Effector CD4-positive, alpha-beta T cell (primary cell): ENCODE results near the gene ST3GAL2.
"Not testable (repeated sequence)": the region's sequence is repeated elsewhere in the genome, so short reads cannot be mapped to it uniquely, and the experiment has no call there.

Experiments used
- DNase-seq: peaks from one replicate; pipeline ENCODE4 v3.0.0-alpha.2; 2020

Gene ST3GAL2

GRCh38 chr16:70380919-70381603 is 57.8 kb downstream of the ST3GAL2 start:
- peak; percentile 94 for DNase-seq

DNA sequence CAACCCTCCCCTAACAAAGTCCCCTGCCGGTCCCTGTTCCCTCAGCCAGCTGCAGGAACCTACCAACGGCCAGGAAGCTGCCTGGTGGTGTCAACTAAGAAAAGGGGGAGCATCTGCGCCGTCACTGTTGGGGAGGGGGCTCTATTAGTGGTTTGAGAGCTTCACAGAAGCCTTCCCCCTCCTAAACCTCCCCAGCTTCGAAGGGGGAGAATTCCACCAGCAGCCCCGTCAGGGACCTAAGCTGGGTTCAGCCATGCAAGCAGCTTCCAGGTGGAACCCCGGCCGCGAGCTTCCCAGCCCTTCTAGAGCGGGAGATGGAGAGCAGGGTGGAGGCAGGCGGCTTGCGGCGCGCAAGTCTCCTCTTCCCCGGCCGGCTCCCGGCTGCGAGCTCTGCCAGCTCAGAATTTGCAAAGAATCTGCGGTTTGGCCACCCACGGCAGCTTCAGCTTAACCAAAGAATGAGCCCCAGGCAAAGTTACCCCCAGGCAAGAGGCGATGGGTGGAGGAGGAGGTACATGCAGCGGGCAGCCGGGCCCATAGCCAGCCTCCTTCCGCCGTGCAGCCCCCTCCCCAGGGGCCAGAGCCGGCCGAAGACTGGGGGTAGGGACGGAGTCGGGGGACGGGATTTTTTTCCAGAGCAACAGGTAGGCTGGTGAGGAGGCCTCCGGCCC is 58.5 kb downstream of the ST3GAL2 start:
- peak; percentile 31 for DNase-seq

GRCh38 chr16:70378869-70379493 is 59.9 kb downstream of the ST3GAL2 start:
- DNase-seq, result no peak

DNA sequence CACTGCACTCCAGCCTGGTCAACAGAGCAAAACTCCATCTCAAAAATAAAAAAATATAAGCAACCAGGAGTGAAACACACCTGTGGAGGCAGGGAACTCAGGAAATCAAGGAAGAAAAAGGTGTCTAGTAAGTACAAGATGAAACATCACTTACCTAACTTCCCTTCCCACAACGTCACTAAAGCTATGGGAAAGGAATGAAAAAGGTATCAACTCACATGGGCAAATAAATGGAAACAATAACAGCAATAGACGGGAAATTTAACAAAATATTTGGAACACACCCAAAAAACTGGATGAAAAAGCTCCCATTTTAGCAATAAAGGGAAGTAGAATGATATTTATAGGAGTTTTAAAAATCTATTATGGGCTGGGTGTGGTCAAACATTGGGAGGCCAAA is 61.1 kb downstream of the ST3GAL2 start:
- no peak for DNase-seq

GRCh38 chr16:70375636-70376611 is 63.0 kb downstream of the ST3GAL2 start:
- no peak for DNase-seq

DNA sequence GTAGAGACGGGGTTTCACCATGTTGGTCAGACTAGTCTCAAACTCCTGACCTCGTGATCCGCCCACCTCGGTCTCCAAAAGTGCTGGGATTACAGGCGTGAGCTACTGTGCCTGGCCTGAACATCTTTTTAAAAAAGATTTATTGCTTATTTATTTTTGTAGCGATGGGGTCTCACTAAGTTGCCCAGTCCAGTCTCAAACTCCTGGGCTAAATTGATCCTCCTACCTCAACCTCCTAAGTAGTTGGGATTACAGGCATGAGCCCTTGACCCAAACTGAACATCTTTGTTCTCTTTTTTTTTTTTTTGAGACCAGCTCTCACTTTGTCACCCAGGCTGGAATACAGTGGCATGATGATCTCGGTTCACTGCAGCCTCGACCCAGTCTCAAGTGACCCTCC is 64.7 kb downstream of the ST3GAL2 start:
- no peak for DNase-seq

DNA sequence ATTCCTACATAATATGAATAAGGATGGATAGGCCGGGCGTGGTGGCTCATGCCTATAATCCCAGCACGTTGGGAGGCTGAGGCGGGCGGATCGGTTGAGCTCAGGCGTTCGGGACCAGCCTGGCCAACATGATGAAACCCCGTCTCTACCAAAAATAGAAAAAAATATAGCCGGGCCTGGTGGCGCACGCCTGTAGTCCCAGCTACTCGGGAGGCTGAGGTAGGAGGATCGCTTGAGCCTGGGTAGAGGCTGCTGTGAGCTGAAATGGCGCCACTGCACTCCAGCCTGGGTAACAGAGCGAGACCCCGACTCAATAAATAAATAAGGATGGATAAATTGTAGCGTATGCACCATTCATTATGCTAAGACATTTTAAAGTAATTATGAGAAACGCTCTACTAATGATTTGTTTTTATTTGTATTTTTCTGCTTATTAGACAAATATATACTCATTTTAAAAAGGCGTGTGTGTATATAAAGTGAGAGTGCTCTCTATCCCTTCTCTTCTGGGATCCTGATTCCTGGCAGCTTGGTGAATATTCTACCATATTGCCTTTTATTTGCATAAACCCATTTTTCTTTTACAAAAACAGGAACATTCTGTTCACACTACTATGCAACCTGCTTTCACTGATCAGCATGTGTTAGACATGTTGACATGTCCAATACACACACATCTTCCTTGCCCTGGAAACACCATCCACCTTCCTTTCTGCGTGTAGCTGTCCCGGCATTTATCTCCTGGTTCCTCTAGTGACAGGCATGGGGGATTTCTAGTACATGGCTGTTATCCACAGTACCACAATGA is 65.8 kb downstream of the ST3GAL2 start:
- DNase-seq, result no peak

DNA sequence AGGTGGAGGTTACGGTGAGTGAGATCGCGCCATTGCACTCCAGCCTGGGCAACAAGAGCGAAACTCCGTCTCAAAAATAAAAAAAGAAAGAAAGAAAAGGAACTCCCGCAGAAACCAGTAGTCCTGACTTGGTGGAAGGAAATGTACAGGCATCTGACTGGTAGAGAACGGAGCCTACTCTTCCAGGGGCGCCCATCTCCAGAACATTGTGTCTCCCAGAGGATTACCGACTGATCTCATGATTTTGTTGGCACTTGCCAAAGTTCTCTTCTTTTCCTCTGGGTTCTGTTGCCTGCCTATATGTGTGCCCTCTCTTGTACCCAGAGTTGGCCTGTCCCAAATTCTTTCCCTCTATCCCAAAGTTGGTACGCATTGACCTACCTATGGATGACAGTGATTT is 68.0 kb downstream of the ST3GAL2 start:
- no peak for DNase-seq

DNA sequence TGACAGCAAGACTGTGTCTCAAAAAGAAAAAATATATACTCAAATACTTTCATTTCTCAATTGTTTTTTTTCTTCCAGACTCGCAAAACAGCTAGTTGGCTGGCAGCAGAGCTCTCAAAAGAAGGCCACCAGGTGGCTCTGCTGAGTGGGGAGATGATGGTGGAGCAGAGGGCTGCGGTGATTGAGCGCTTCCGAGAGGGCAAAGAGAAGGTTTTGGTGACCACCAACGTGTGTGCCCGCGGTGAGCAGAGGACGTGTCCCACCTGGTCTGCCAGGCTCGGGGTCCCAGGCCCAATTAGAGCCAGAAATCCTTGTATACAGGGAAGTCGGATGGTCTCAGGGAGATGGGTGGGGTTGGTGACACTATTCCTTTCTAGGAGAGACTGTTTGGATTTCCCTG is 68.8 kb downstream of the ST3GAL2 start:
- DNase-seq, result not testable (repeated sequence)

GRCh38 chr16:70364399-70364798 is 74.5 kb downstream of the ST3GAL2 start:
- DNase-seq, result no peak

- DNase-seq, result no peak
These were observed 79.3 kb downstream of the ST3GAL2 start for GRCh38 chr16:70359552-70359951.

DNA sequence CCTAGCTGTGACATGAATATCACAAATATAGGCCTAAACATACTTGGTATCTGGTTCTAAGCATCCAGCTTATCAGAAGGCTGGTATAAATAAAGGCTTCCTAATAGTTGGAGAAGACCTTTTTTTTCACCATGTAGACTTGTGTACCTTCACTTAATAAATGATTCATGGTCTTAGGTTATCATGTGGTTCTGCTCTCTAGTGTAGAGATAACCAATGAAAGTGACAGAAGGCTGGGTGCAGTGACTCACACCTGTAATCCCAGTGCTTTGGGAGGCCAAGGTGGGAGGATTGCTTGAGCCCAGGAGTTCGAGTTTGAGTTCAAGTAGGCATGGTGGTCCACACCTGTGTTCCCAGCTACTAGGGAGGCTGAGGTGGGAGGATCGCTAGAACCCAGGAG is 89.1 kb downstream of the ST3GAL2 start:
- DNase-seq, result no peak

GRCh38 chr16:70348991-70349390 is 89.9 kb downstream of the ST3GAL2 start:
- DNase-seq, result no peak

- no peak for DNase-seq
These were observed 93.1 kb downstream of the ST3GAL2 start for GRCh38 chr16:70345840-70346239.

DNA sequence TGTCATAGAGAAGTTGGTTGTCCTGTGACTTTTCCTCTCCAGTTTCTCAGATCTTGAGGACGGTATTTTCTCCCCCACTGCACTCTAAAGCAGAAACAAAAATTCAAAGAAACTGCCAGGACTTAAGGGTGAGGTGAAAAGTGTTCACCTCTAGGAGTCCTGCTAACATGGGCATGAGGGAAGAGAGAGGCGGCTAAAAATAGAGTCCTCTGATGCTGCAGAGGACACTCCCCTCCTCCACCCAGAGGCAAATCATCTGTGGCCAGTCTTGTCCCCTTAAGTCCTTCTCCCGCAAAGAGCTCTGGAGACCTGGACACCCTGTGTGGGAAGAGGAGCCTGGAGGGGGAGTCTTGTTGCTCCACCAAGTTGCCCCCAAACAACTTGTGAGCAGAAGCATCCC is 96.9 kb downstream of the ST3GAL2 start:
- DNase-seq, result no peak

DNA sequence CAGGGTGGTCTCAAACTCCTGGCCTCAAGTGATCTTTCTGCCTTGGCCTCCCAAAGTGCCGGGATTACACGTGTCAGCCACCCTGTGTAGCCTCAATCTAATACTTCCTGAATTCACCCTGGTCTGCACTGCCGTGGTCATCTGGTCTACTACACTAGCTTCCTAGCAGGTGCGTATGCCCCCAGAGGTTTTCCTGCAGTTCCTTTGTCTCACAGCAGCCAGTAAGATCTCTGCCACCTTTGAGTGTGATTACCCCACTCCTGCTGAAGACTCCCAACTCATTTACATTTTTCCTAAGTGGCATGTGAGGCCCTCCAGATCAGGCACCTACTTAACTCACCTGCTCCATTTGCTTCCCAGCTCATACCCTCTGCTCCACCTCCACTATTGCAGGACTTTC is 97.3 kb downstream of the ST3GAL2 start:
- DNase-seq, result no peak

DNA sequence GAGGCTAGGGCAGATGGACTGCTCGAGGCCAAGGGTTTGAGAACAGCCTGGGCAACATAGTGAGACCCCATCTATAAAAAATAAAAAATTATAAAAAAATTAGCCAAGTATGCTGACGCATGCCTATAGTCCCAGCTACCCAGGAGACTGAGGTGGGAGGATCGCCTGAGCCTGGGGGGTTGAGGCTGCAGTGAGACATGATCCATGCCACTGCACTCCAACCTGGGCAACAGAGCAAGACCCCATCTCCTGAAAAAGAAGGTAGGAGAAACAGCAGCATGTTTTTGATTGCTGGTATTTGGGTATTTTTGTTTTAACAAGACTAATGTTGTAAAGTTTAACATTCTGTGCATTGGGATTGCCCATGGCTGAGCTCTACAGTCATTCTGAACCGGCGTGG is 101.1 kb downstream of the ST3GAL2 start:
- DNase-seq, result no peak

- not testable (repeated sequence) for DNase-seq
These were observed 106.2 kb downstream of the ST3GAL2 start for GRCh38 chr16:70332728-70333127.

DNA sequence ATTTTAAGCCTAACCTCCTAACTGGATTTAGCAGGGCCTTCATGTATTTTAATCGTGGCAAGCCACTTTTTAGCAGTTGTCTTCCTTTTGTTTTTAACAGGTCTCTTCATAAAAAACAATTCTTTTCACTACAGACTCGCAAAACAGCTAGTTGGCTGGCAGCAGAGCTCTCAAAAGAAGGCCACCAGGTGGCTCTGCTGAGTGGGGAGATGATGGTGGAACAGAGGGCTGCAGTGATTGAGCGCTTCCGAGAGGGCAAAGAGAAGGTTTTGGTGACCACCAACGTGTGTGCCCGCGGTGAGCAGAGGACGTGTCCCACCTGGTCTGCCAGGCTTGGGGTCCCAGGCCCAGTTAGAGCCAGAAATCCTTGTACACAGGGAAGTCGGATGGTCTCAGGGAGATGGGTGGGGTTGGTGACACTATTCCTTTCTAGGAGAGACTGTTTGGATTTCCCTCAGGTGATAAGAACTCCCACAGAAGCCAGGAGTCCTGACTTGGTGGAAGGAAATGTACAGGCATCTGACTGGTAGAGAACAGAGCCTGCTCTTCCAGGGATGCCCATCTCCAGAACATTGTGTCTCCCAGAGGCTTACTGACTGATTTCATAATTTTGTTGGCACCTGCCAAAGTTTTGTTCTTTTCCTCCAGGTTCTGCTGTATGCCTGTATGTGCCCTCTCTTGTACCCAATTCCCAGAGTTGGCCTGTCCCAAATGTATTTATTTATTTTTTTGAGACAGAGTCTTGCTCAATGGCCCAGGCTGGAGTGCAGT is 107.1 kb downstream of the ST3GAL2 start:
- DNase-seq, result no peak

DNA sequence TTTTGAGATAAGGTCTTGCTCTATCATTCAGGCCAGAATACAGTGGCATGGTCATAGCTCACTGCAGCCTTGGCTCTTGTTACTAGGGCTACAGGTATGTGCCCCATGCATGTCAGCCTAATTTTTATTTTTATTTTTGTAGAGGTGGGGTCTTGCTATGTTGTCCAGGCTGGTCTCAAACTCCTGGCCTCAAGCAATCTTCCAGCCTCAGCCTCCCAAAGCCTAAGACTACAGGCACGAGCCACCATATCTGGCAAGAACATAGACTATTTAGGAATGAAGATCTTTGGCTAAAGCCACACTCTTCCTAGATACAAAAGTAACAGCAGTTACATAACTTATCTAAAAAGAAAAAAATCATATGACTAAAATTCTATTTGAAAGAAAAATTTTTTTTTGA is 107.8 kb downstream of the ST3GAL2 start:
- no peak for DNase-seq
